ENCODE measurements around the gene ALPK1.

ALPK1 gene

DNA sequence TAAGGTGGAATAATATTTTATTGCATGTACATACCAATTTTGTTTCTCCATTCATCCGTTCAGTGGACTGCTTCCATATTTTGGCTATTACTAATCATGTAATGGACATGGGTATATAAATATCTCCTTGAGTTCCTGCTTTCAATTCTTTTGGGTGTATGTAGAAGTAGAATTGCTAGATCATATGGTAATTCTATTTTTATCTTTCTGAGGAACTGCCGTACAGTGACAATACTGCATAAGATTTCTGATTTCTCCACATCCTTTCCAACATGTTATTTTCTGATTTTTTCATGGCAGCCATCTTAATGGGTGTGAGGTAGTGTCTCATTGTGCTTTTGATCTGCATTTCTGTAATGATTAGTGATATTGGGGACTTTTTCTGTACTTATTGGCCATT lies 19.2 kb downstream of the ALPK1 start:
- no peak for TF ChIP-seq CTCF (IDR thresholded peaks at IDR 0.05; ENCODE audit: low read length, missing control alignments)
- no peak overlapping the region for H3K4me3 ChIP-seq (replicated peaks; ENCODE audit: low read depth, low read length)
- DNase-seq (ENCODE audit: low read depth): no peak

DNA sequence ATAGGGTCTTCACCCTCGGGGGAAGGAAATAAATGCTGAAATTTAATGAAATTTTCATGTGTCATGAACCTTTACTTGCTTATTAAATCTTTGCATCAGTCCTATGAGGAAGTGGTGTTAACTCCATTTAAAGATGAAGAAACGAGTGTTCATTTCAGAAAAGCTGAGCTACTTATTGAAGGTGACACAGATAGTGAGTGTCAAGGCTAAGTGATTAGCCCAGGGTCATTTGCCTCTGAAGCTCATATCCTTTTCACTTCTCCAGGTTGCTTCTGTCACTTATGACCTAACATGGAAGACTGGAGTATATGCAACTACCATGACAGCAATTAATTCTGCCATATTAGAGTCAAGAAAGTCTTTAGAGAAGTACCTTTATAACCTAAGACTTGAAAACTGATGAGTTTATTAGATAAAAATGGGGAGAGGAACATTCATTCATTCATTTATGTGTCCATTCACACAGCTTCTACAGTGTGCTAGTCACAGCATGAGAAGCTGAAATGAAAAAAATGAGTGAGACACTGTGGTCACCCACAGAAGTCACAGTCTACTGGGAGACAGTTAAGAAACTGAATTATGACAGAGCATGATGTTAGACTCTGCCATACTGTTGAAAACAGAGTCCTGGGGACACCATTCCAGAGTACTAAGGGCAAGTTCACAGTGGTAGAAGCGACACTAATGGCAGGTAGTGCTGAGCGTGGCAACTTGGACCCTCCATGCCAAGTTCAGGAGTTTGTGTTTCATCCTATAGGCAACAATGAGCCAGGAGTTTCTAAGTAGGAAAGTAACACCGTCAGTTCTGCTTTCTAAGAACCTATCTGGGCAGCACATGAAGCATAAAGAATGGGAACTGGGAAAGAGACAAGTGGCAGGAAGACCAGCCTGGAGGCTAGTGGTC lies 21.3 kb downstream of the ALPK1 start:
- H3K4me3 ChIP-seq (replicated peaks; ENCODE audit: low read depth, low read length): no peak overlapping the region
- no peak for DNase-seq (ENCODE audit: low read depth)
- TF ChIP-seq CTCF (IDR thresholded peaks at IDR 0.05; ENCODE audit: low read length, missing control alignments): no peak

DNA sequence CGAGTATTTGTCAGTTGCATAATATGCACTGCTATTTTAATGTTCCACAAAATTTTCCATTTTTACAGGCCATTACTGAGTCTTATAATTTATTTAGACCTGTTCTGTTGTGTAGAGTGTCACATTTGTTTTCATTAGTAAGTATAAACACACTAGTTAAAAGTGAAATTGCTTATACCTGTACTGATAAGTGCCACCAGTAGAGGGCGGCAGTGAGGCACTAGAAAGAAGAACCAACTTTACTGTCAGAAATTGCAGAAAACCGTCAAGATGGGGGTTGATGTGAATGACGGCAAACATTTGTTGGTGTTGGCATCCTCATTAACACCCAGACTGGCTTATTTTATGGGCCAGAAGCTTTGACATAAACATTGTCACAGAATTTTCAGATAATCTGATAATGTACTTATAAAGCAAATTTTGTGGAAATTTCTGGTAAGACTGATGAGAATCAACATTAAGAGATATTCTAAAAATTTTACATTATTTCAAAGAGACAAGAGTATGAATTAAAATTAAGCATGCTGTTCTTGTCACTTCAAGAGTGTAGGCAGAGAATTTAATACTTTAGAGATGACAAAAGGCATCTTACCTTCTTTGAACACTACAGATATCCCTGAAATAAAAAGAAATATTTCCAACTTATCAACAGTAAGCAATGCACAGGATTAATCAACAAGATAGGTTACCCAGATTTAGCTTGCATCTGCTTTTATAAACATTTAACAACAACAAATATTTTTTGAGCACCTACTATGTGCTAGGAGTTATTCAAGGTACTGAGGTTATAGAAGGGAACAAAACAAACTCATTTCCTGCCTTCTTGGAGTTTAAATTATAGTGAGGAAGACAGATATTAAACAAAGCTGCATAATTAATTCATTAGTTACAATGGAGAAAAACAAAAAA lies 24.9 kb downstream of the ALPK1 start:
- peak; percentile 95 for TF ChIP-seq CTCF (IDR thresholded peaks at IDR 0.05; ENCODE audit: low read length, missing control alignments)
- H3K4me3 ChIP-seq (replicated peaks; ENCODE audit: low read depth, low read length): no peak overlapping the region
- DNase-seq (ENCODE audit: low read depth): peak; percentile 73

GRCh38 chr4:112322866-112323265 lies 25.7 kb downstream of the ALPK1 start:
- no peak for TF ChIP-seq CTCF (IDR thresholded peaks at IDR 0.05; ENCODE audit: low read length, missing control alignments)
- no peak for DNase-seq (ENCODE audit: low read depth)

DNA sequence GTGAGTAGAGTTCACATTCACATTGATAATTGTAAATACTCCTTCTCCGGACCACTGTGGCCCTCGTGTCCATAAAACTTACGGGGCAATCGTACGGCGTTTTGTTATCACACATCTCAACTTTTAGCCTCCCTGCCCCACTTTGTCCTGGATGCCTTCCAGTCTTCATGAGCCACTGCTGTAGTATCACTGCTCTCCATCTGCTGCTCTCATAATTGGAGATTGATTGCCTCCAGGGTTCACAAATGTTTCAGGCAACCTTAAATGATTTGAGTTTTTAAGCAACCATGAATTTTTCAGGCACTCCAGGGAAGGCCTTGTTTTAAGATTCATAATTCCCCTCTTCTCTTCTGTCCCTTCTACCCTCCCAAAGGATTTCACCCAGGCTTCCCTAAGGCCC lies 28.4 kb downstream of the ALPK1 start:
- no peak overlapping the region for H3K4me3 ChIP-seq (replicated peaks; ENCODE audit: low read depth, low read length)
- no peak for TF ChIP-seq CTCF (IDR thresholded peaks at IDR 0.05; ENCODE audit: low read length, missing control alignments)
- no peak for DNase-seq (ENCODE audit: low read depth)

More at GRCh38 chr4:112322866-112323265, 25.7 kb downstream of the ALPK1 start:
- no peak overlapping the region for H3K4me3 ChIP-seq (replicated peaks; ENCODE audit: low read depth, low read length)

GRCh38 chr4:112327965-112328733 lies 31.0 kb downstream of the ALPK1 start:
- peak; percentile 50 for TF ChIP-seq CTCF (IDR thresholded peaks at IDR 0.05; ENCODE audit: low read length, missing control alignments)
- no peak overlapping the region for H3K4me3 ChIP-seq (replicated peaks; ENCODE audit: low read depth, low read length)
- peak; percentile 79 for DNase-seq (ENCODE audit: low read depth)
